A549 (cell line): ENCODE results near the gene METTL18. TPM values are rescaled to one million over a fixed set of nuclear protein-coding genes. Genes with fewer than 3 reads are reported as not detected.
A peak's percentile ranks its signal among the peaks of the same experiment; 100 is the strongest.

Experiments
- ATAC-seq, 2 experiments: fragments of 200-7000 bp in 1 of 2; fragments of >200 bp in 1 of 2; cut with Nextera tagmentation in 1 of 2; cut with Tn5 transposase in 1 of 2; 3 replicates each; pipeline versions ENCODE4 v1.8.0 to v1.9.1; 2018 to 2020; ENCODE audit warnings: mild to moderate bottlenecking in 1 of 2, moderate library complexity in 1 of 2
- CTCF ChIA-PET: fragments of 300-600 bp; sonication (Branson Sonifier 250); formaldehyde crosslinking; extraction: SDS; loops from one replicate; lab custom pipeline; 2021; ENCODE audit warnings: antibody characterized with exemption, inconsistent platforms; lab: Yijun Ruan, JAX
- POLR2A ChIA-PET: fragments of 350-600 bp; formaldehyde crosslinking; extraction: SDS; loops from one replicate; lab custom pipeline; 2021; ENCODE audit warnings: antibody characterized with exemption, inconsistent platforms; lab: Yijun Ruan, JAX
- DNase-seq, 2 experiments: peaks; one replicate each; pipeline versions ENCODE4 v3.0.0 to v3.0.0-alpha.2; 2011 to 2016; ENCODE audit warnings: low read depth in 1 of 2, low spot score in 1 of 2
- FAIRE-seq: peaks from 2 replicates; lab custom pipeline; 2011; peaks lifted over from hg19 to GRCh38; lab: Jason Lieb, UNC
- H3K27ac ChIP-seq, 2 experiments: fragments of >200 bp; sonication (Bioruptor Twin); formaldehyde crosslinking; 3 replicates each; pipeline ENCODE4 v1.5.1; 2016 to 2017
- H3K4me1 ChIP-seq: fragments of >200 bp; sonication (Bioruptor Twin); formaldehyde crosslinking; 3 replicates; pipeline ENCODE4 v1.6.1; 2016
- H3K4me2 ChIP-seq: fragments of >200 bp; sonication (Bioruptor Twin); formaldehyde crosslinking; 3 replicates; pipeline ENCODE4 v1.6.1; 2016
- H3K4me3 ChIP-seq: fragments of >200 bp; sonication (Bioruptor Twin); formaldehyde crosslinking; 3 replicates; pipeline ENCODE4 v1.5.1; 2016
- H3K9me3 ChIP-seq: fragments of >200 bp; sonication (Bioruptor Twin); formaldehyde crosslinking; 3 replicates; pipeline ENCODE4 v1.6.1; 2016
- CBX2 ChIP-seq: fragments of 200-600 bp; sonication (generic); IDR thresholded peaks from 2 replicates; pipeline ENCODE4 v1.6.1; 2016; ENCODE audit warnings: low read depth, mild to moderate bottlenecking, borderline replicate concordance
- CBX8 ChIP-seq: fragments of 200-600 bp; sonication (generic); IDR thresholded peaks from 2 replicates; pipeline ENCODE4 v1.6.1; 2016
- CEBPB ChIP-seq, 2 experiments: fragments of >200 bp in 1 of 2; sonication (Bioruptor Twin) in 1 of 2; formaldehyde crosslinking in 1 of 2; IDR thresholded peaks; 2 replicates each; pipeline ENCODE4 v1.6.1; 2012 to 2016
- EHF ChIP-seq: fragments of 250-450 bp; sonication (Bioruptor Pico); IDR thresholded peaks from 2 replicates; pipeline ENCODE4 v1.5.0; 2020; ENCODE audit warnings: mild to moderate bottlenecking
- FOSL2 ChIP-seq, 2 experiments: fragments of 450-650 bp in 1 of 2; fragments of >200 bp in 1 of 2; sonication (Bioruptor Twin) in 1 of 2; formaldehyde crosslinking; IDR thresholded peaks; 2 replicates each; pipeline versions ENCODE4 v1.5.0 to v1.6.1; 2016 to 2020; ENCODE audit warnings: mild to moderate bottlenecking in 1 of 2, moderate library complexity in 1 of 2
- FOXS1 ChIP-seq: fragments of 250-450 bp; sonication (Bioruptor Pico); IDR thresholded peaks from 2 replicates; pipeline ENCODE4 v1.5.0; 2020; ENCODE audit warnings: mild to moderate bottlenecking, moderate library complexity
- GATA3 ChIP-seq: IDR thresholded peaks from 2 replicates; pipeline ENCODE4 v1.6.1; 2012; ENCODE audit warnings: borderline replicate concordance
- HEYL ChIP-seq: fragments of 250-450 bp; sonication (Bioruptor Pico); IDR thresholded peaks from 2 replicates; pipeline ENCODE4 v1.8.0; 2021; ENCODE audit warnings: mild to moderate bottlenecking, moderate library complexity
- HOXB13 ChIP-seq: fragments of 250-450 bp; sonication (Bioruptor Pico); IDR thresholded peaks from 2 replicates; pipeline ENCODE4 v1.5.0; 2020; ENCODE audit warnings: low read depth, mild to moderate bottlenecking, moderate library complexity
- MYC ChIP-seq: IDR thresholded peaks from 2 replicates; pipeline ENCODE4 v1.6.1; 2012; ENCODE audit warnings: mild to moderate bottlenecking, inconsistent platforms, low read length, improper control_type of control experiment, borderline replicate concordance
- NPAS2 ChIP-seq: fragments of 250-450 bp; sonication (Bioruptor Pico); IDR thresholded peaks from 2 replicates; pipeline ENCODE4 v1.8.0; 2022; ENCODE audit warnings: mild to moderate bottlenecking, moderate library complexity, borderline replicate concordance
- POLR2AphosphoS2 ChIP-seq: conservative IDR thresholded peaks from 2 replicates; pipeline ENCODE4 v1.6.1; 2012; ENCODE audit warnings: low read length, improper control_type of control experiment, inconsistent platforms
- RARB ChIP-seq: fragments of 250-450 bp; sonication (Bioruptor Pico); IDR thresholded peaks from 2 replicates; pipeline ENCODE4 v1.8.0; 2021; ENCODE audit warnings: mild to moderate bottlenecking, moderate library complexity
- RCOR1 ChIP-seq: fragments of 150-350 bp; IDR thresholded peaks from 2 replicates; pipeline ENCODE4 v1.6.1; 2014; ENCODE audit warnings: antibody characterized with exemption, low read length, low read depth
- RNF2 ChIP-seq: fragments of 200-600 bp; sonication (generic); IDR thresholded peaks from 2 replicates; pipeline ENCODE4 v1.6.1; 2016; ENCODE audit warnings: low read depth, mild to moderate bottlenecking, antibody characterized with exemption, moderate library complexity, borderline replicate concordance
- SREBF2 ChIP-seq: fragments of 450-650 bp; IDR thresholded peaks from 2 replicates; pipeline ENCODE4 v1.6.1; 2014; ENCODE audit warnings: mild to moderate bottlenecking, moderate library complexity
- ZC3H11A ChIP-seq: fragments of 450-650 bp; IDR thresholded peaks from 2 replicates; pipeline ENCODE4 v1.6.1; 2014; ENCODE audit warnings: antibody characterized with exemption, mild to moderate bottlenecking
- ZSCAN20 ChIP-seq: fragments of 250-450 bp; sonication (Bioruptor Pico); IDR thresholded peaks from 2 replicates; pipeline ENCODE4 v1.8.0; 2022; ENCODE audit warnings: mild to moderate bottlenecking, moderate library complexity
- WGBS: methylation state at CpG from one replicate; pipeline ENCODE4 v1.1.6; 2017; ENCODE audit errors: missing lambda C conversion rate; 5-methylcytosine and 5-hydroxymethylcytosine counted together
- polyA plus RNA-seq, 4 experiments: library from polyadenylated mRNA; depleted of rRNA in 3 of 4; stranded (reverse); fragments of >200 nt; fragmentation: RNase III in 1 of 4; extraction: RNeasy Plus Mini Kit Qiagen cat#74134 plus additional on column Dnase treatment in 1 of 4; gene quantifications; 2 replicates in 3 of 4; 3 replicates in 1 of 4; pipeline ENCODE4 v1.2.3, GENCODE V29; 2011 to 2017
- TF ChIP-seq, protein P1 (sequence below): IDR thresholded peaks from 2 replicates; pipeline ENCODE4 v1.6.1; 2012; ENCODE audit warnings: low read depth, borderline replicate concordance
- TF ChIP-seq, protein P2 (sequence below): IDR thresholded peaks from 2 replicates; pipeline ENCODE4 v1.6.1; 2012
- TF ChIP-seq, protein P3 (sequence below): fragments of >200 bp; sonication (Bioruptor Twin); formaldehyde crosslinking; IDR thresholded peaks from 3 replicates; pipeline ENCODE4 v1.6.1; 2016
- TF ChIP-seq, protein P4 (sequence below): IDR thresholded peaks from 2 replicates; pipeline ENCODE4 v1.6.1; 2012
- TF ChIP-seq, protein P5 (sequence below): fragments of >200 bp; sonication (Bioruptor Twin); formaldehyde crosslinking; IDR thresholded peaks from 3 replicates; pipeline ENCODE4 v1.5.1; 2016

Gene METTL18
- polyA plus RNA-seq, 2 of the 4 experiments (the other 2 are of a cell fraction): 7.5 to 11.4 TPM

DNA sequence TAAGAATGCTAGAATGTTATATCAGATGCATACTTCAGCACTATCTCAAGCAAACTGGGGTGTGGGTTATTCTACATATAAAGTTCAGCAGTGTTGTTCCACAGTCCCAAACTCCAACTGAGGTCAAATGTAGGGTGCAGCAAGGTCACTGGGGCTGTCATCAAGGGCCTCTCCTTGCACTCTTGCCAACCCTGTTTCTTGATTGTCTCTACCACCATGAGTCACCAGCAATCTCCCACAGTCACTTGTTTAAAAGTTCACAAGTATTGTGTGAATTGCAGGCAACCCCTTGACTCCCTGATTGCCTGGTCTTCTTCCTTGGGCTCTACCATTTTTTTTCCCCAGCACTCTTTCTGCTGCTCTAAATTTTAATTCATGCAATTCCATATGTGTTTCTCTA, 10.6 kb downstream of the METTL18 start:
- Histone ChIP-seq H3K4me2 (no peak overlapping the region), H3K4me1 (peaks cover 21% of the 10 kb centered on the region), H3K27ac (no peak overlapping the region), H3K4me3 (no peak overlapping the region), H3K9me3 (no peaks in the 10 kb centered on the region)
- POLR2A ChIA-PET: no interaction called here
- no peak for TF ChIP-seq CBX8
- TF ChIP-seq POLR2AphosphoS2: no peak
- no peak for TF ChIP-seq FOSL2 (IDR thresholded peaks at IDR 0.05)
- no peak for TF ChIP-seq FOSL2 (CRISPR knock-in tag; IDR thresholded peaks at IDR 0.05)
- no peak for TF ChIP-seq MYC
- no peak for TF ChIP-seq CEBPB (IDR thresholded peaks at IDR 0.05)
- TF ChIP-seq, protein P1, sequence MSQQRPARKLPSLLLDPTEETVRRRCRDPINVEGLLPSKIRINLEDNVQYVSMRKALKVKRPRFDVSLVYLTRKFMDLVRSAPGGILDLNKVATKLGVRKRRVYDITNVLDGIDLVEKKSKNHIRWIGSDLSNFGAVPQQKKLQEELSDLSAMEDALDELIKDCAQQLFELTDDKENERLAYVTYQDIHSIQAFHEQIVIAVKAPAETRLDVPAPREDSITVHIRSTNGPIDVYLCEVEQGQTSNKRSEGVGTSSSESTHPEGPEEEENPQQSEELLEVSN: no peak
- TF ChIP-seq, protein P2, sequence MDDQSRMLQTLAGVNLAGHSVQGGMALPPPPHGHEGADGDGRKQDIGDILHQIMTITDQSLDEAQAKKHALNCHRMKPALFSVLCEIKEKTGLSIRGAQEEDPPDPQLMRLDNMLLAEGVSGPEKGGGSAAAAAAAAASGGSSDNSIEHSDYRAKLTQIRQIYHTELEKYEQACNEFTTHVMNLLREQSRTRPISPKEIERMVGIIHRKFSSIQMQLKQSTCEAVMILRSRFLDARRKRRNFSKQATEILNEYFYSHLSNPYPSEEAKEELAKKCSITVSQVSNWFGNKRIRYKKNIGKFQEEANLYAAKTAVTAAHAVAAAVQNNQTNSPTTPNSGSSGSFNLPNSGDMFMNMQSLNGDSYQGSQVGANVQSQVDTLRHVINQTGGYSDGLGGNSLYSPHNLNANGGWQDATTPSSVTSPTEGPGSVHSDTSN: no peak
- TF ChIP-seq SREBF2: no peak
- no peak for FAIRE-seq
- ATAC-seq: no peak
- DNase-seq: no peak
- CTCF ChIA-PET: interaction anchor here (1.0 to 1.6 kb wide), 2 partner anchors 183 to 198 kb away, joined by 3 read pairs; partner anchors contain the start of gene F5

DNA sequence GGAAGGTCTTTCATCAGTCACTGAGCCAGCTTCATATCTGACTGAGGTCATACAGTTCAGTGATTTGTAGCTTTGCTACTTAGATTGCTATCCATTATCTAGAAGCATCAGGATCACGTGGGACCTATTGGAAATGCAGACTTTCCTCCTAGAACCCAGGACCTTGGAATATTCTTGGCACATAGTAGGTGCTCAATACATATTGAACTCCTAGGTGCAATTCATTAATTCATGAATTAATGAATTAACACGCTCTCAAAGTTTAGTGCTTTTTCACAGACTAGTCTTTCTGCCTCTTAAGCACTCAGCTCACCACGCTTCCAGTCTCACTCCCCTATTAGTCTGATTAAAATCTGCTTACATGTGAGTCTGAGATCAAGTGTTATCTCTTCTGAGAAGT, 12.1 kb downstream of the METTL18 start:
- Histone ChIP-seq H3K4me3 (no peak overlapping the region), H3K27ac (peak overlapping the region in 1 of 2 experiments; percentile 83; a peak in 2 of 6 replicates)
- FAIRE-seq: no peak
- TF ChIP-seq NPAS2: no peak
- TF ChIP-seq EHF (CRISPR knock-in tag): no peak
- TF ChIP-seq FOXS1 (CRISPR knock-in tag): no peak
- TF ChIP-seq RARB: no peak
- TF ChIP-seq, protein P3, sequence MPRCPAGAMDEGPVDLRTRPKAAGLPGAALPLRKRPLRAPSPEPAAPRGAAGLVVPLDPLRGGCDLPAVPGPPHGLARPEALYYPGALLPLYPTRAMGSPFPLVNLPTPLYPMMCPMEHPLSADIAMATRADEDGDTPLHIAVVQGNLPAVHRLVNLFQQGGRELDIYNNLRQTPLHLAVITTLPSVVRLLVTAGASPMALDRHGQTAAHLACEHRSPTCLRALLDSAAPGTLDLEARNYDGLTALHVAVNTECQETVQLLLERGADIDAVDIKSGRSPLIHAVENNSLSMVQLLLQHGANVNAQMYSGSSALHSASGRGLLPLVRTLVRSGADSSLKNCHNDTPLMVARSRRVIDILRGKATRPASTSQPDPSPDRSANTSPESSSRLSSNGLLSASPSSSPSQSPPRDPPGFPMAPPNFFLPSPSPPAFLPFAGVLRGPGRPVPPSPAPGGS: no peak
- no peak for TF ChIP-seq RCOR1
- TF ChIP-seq, protein P4, sequence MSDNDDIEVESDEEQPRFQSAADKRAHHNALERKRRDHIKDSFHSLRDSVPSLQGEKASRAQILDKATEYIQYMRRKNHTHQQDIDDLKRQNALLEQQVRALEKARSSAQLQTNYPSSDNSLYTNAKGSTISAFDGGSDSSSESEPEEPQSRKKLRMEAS: no peak
- TF ChIP-seq HEYL (CRISPR knock-in tag): no peak
- TF ChIP-seq, protein P5, sequence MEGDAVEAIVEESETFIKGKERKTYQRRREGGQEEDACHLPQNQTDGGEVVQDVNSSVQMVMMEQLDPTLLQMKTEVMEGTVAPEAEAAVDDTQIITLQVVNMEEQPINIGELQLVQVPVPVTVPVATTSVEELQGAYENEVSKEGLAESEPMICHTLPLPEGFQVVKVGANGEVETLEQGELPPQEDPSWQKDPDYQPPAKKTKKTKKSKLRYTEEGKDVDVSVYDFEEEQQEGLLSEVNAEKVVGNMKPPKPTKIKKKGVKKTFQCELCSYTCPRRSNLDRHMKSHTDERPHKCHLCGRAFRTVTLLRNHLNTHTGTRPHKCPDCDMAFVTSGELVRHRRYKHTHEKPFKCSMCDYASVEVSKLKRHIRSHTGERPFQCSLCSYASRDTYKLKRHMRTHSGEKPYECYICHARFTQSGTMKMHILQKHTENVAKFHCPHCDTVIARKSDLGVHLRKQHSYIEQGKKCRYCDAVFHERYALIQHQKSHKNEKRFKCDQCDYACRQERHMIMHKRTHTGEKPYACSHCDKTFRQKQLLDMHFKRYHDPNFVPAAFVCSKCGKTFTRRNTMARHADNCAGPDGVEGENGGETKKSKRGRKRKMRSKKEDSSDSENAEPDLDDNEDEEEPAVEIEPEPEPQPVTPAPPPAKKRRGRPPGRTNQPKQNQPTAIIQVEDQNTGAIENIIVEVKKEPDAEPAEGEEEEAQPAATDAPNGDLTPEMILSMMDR: no peak
- no peak for TF ChIP-seq HOXB13 (CRISPR knock-in tag)
- TF ChIP-seq ZC3H11A: no peak
- TF ChIP-seq CBX2: no peak
- no peak for TF ChIP-seq FOSL2 (IDR thresholded peaks at IDR 0.05)
- no peak for TF ChIP-seq FOSL2 (CRISPR knock-in tag; IDR thresholded peaks at IDR 0.05)
- TF ChIP-seq RNF2: no peak
- TF ChIP-seq ZSCAN20 (CRISPR knock-in tag): no peak
- TF ChIP-seq CBX8: no peak
- no peak for TF ChIP-seq GATA3
- TF ChIP-seq, all 56 proteins: peak for 0
- ChIA-PET CTCF (interaction anchor here (1.4 kb wide), 1 partner anchor 27 kb away, joined by 5 read pairs; no protein-coding TSS in a partner anchor), POLR2A (interaction anchor here (1.4 kb wide), 1 partner anchor 12 kb away, joined by 4 read pairs; the partner anchor contains the start of gene METTL18)
- 69% methylated on average over 3 of the region's 3 CpGs for WGBS
- DNase-seq: no peak
- Histone ChIP-seq H3K4me1 (peaks cover 21% of the 10 kb centered on the region), H3K4me2 (no peak overlapping the region), H3K9me3 (no peaks in the 10 kb centered on the region)
- ATAC-seq: no peak
